ENCODE measurements around the gene VWCE. TPM values are rescaled to one million over a fixed set of nuclear protein-coding genes. Genes with fewer than 3 reads are reported as not detected.

Gene VWCE
- polyA plus RNA-seq, 1 donor (not counting 4 experiments of a cell fraction or from before 2014, with no cell fraction given): 0.30 TPM

DNA sequence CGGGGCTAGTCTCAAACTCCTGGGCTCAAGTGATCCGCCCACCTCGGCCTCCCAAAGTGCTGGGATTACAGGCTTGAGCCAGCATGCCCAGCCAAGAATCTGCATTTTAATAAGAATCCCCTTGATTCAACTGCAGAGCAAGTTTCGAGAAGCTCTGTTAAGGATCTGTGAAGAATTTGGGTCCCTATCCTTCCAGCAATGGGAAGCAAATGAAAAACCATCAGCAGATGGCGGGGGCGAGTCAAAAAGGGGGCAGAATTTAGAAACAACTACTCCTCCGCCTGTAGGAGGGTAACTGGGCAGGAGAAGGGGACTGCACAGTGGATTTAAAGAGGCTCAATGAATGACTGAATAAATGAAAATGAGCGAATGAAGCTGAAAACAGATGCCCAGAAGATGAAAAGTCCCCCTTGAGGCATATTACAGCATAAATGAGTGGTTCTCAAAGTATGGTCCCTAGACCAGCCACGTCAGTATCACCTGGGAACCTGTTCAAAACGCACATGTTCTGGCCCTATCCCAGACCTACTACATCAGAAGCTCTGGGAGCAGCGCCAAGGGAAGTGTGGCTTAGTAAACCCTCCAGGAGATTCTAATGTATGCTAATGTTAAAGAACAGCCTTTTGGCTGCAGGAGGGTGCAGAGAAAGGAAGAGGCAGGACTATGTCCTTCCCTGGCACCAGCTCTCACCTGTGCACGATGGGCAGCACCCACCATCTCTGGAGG, 15.0 kb downstream of the VWCE start:
- dilution Hi-C loops (cut with MboI; ENCODE audit: extremely low pct_ligation_motif_present, low sequenced_read_pairs): no loop called here
- Histone ChIP-seq H3K27ac (ENCODE audit: control insufficient read depth, insufficient read depth, low read length) (peak overlapping the region; percentile 88), H2AFZ (ENCODE audit: control insufficient read depth, low read length) (peak overlapping the region; percentile 49), H3K79me2 (ENCODE audit: control insufficient read depth, insufficient read depth, low read length) (no peaks in the 10 kb centered on the region), H3K9ac (ENCODE audit: control insufficient read depth, extremely low read depth, insufficient read depth, low read length) (peak overlapping the region; percentile 68), H3K4me1 (ENCODE audit: control insufficient read depth, extremely low read depth, insufficient read depth, low read length) (peaks cover 37% of the 10 kb centered on the region), H3K27me3 (ENCODE audit: control insufficient read depth, extremely low read depth, insufficient read depth, low read length) (no peaks in the 10 kb centered on the region), H4K20me1 (ENCODE audit: control insufficient read depth, extremely low read depth, insufficient read depth, low read length) (no peaks in the 10 kb centered on the region), H3K4me3 (ENCODE audit: control insufficient read depth in 2 of 3, extremely low read depth in 1 of 3, insufficient read depth in 2 of 3, low read depth in 1 of 3, low read length in 3 of 3) (peak overlapping the region in 2 of 3 experiments; percentile 34 to 46), H3K9me3 (ENCODE audit: control insufficient read depth, low read depth, low read length) (no peaks in the 10 kb centered on the region), H3K9me1 (ENCODE audit: control insufficient read depth, extremely low read depth, insufficient read depth, low read length) (no peaks in the 10 kb centered on the region), H3K36me3 (ENCODE audit: control insufficient read depth in 2 of 2, extremely low read depth in 1 of 2, insufficient read depth in 2 of 2, low read length in 2 of 2) (peaks cover 0 to 1% of the 10 kb centered on the region in 2 experiments), H3K4me2 (ENCODE audit: control insufficient read depth, extremely low read depth, insufficient read depth, low read depth, low read length) (peak overlapping the region; percentile 88)
- FAIRE-seq: peak; percentile 95
- DNase-seq (ENCODE audit: low read depth, low spot score): peak; percentile 94
- TF ChIP-seq, protein P1, sequence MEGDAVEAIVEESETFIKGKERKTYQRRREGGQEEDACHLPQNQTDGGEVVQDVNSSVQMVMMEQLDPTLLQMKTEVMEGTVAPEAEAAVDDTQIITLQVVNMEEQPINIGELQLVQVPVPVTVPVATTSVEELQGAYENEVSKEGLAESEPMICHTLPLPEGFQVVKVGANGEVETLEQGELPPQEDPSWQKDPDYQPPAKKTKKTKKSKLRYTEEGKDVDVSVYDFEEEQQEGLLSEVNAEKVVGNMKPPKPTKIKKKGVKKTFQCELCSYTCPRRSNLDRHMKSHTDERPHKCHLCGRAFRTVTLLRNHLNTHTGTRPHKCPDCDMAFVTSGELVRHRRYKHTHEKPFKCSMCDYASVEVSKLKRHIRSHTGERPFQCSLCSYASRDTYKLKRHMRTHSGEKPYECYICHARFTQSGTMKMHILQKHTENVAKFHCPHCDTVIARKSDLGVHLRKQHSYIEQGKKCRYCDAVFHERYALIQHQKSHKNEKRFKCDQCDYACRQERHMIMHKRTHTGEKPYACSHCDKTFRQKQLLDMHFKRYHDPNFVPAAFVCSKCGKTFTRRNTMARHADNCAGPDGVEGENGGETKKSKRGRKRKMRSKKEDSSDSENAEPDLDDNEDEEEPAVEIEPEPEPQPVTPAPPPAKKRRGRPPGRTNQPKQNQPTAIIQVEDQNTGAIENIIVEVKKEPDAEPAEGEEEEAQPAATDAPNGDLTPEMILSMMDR (optimal IDR thresholded peaks at IDR 0.05 in 1 of 3, IDR thresholded peaks at IDR 0.05 in 1 of 3, conservative IDR thresholded peaks at IDR 0.05 in 1 of 3; ENCODE audit: extremely low read depth in 1 of 3, insufficient read depth in 2 of 3, low read length in 3 of 3): peak; percentile 15 to 23 (median 19)
- TF ChIP-seq EZH2 (IDR thresholded peaks at IDR 0.05; ENCODE audit: low read length): no peak

DNA sequence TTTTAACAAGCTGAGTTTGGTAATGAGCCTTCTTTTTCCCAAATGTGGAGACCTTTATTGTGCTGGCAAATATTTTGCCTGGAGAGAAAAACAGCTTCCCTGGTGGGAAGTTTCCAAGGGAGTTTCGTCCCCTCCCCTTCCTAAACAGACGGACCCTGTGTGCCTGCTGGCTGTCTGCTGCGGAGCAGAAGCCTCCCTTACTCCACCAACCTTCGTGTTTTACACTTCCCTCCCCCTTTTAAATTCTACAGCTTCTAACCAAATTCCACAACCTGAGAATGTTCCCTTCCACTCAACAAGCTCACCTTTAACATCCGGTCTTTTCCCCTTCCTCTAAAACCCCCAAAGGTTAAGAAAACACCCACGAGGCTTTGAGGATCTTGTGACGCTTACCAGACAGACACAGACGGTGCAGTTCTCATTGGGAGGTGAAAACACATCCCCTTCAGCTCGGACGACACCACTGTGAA, 17.1 kb downstream of the VWCE start:
- Histone ChIP-seq H2AFZ (ENCODE audit: control insufficient read depth, low read length) (no peak overlapping the region), H3K4me3 (ENCODE audit: control insufficient read depth in 2 of 3, extremely low read depth in 1 of 3, insufficient read depth in 2 of 3, low read depth in 1 of 3, low read length in 3 of 3) (no peak overlapping the region), H3K9ac (ENCODE audit: control insufficient read depth, extremely low read depth, insufficient read depth, low read length) (no peak overlapping the region), H3K9me3 (ENCODE audit: control insufficient read depth, low read depth, low read length) (no peaks in the 10 kb centered on the region), H3K79me2 (ENCODE audit: control insufficient read depth, insufficient read depth, low read length) (no peaks in the 10 kb centered on the region), H4K20me1 (ENCODE audit: control insufficient read depth, extremely low read depth, insufficient read depth, low read length) (no peaks in the 10 kb centered on the region), H3K27me3 (ENCODE audit: control insufficient read depth, extremely low read depth, insufficient read depth, low read length) (peaks cover 2% of the 10 kb centered on the region), H3K4me1 (ENCODE audit: control insufficient read depth, extremely low read depth, insufficient read depth, low read length) (peaks cover 53% of the 10 kb centered on the region), H3K4me2 (ENCODE audit: control insufficient read depth, extremely low read depth, insufficient read depth, low read depth, low read length) (no peak overlapping the region), H3K9me1 (ENCODE audit: control insufficient read depth, extremely low read depth, insufficient read depth, low read length) (no peaks in the 10 kb centered on the region), H3K36me3 (ENCODE audit: control insufficient read depth in 2 of 2, extremely low read depth in 1 of 2, insufficient read depth in 2 of 2, low read length in 2 of 2) (peaks cover 0 to 1% of the 10 kb centered on the region in 2 experiments), H3K27ac (ENCODE audit: control insufficient read depth, insufficient read depth, low read length) (no peak overlapping the region)
- no peak for DNase-seq (ENCODE audit: low read depth, low spot score)
- dilution Hi-C loops (cut with MboI; ENCODE audit: extremely low pct_ligation_motif_present, low sequenced_read_pairs): no loop called here
- no peak for FAIRE-seq
- TF ChIP-seq, protein P1 (optimal IDR thresholded peaks at IDR 0.05 in 1 of 3, IDR thresholded peaks at IDR 0.05 in 1 of 3, conservative IDR thresholded peaks at IDR 0.05 in 1 of 3; ENCODE audit: extremely low read depth in 1 of 3, insufficient read depth in 2 of 3, low read length in 3 of 3): no peak
- no peak for TF ChIP-seq EZH2 (IDR thresholded peaks at IDR 0.05; ENCODE audit: low read length)

Data from keratinocyte (primary cell).